ENCODE measurements around the gene WDFY4. TPM values are rescaled to one million over a fixed set of nuclear protein-coding genes. Genes with fewer than 3 reads are reported as not detected.

WDFY4 gene
- total RNA-seq, 1 experiment from 2014 or later: not detected

DNA sequence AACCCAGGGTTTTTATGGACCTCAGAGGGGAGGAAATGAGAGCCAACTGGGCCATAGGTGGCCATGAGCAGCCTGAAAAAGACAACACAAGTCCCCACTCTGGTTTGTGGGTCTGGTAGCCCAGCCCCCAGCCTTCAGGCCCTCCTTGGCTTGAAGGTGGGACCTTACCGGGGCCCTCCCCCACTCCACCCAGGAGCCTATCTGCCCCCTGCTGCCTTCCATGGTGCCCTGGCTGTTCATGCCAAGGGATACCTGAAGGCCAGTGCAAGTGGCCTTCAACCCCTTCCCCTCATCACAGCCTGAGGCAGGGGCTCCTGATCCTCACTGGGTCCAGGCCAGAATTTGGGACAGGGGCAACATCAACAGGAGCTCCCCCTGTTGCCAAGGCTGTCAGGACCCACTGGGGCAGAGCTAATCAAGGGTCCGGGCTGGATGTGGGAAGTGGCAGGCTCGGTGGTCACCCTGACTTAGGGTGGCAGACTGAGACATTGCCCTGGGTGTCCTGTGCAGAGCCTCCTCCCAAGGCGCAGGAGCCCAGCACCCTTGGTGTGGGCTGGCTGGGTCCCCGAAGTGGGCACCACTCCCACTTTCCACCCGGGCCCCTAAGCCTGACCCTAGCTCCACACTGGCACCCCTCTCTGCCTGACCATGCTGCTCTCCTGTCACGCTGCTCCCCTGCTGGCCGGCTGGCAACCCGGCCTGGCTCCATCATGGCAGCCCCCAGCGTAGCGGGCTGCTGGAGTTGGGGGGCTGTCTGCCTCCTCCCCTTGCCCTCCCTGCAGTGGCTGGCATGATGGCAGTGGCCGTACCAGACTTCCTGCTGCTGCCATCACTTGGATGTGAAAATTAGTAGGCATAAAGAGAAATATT lies 6.4 kb downstream of the WDFY4 start:
- ChIA-PET CTCF (no interaction called here), POLR2A (ENCODE audit: unreplicated experiment) (no interaction called here)
- DNase-seq: no peak
- H3K4me3 ChIP-seq: no peak overlapping the region
- H3K79me2 ChIP-seq (ENCODE audit: low read depth): no peaks in the 10 kb centered on the region
- H3K27ac ChIP-seq: no peak overlapping the region
- H4K20me1 ChIP-seq (ENCODE audit: insufficient read depth): no peaks in the 10 kb centered on the region
- TF ChIP-seq EZH2 (IDR thresholded peaks at IDR 0.05; ENCODE audit: low read depth) (no peak), CTCF (conservative IDR thresholded peaks at IDR 0.05) (no peak)
- H3K4me2 ChIP-seq: no peak overlapping the region
- no peaks in the 10 kb centered on the region for H3K36me3 ChIP-seq (ENCODE audit: low read depth)
- no peaks in the 10 kb centered on the region for H3K9me3 ChIP-seq (ENCODE audit: insufficient read depth, low read depth)
- no peak overlapping the region for H2AFZ ChIP-seq
- H3K4me1 ChIP-seq (replicated peaks; ENCODE audit: insufficient read depth): no peaks in the 10 kb centered on the region
- H3K9me2 ChIP-seq (ENCODE audit: insufficient read depth): no peaks in the 10 kb centered on the region
- no TSS peak for BruUV-seq (replicated peaks)
- intact Hi-C loops (cut with micrococcal nuclease; ENCODE audit: unreplicated experiment): no loop called here
- H3F3A ChIP-seq (ENCODE audit: insufficient read depth, low read depth): no peaks in the 10 kb centered on the region
- peaks cover 72% of the 10 kb centered on the region for H3K27me3 ChIP-seq (ENCODE audit: insufficient read depth, low read depth)

DNA sequence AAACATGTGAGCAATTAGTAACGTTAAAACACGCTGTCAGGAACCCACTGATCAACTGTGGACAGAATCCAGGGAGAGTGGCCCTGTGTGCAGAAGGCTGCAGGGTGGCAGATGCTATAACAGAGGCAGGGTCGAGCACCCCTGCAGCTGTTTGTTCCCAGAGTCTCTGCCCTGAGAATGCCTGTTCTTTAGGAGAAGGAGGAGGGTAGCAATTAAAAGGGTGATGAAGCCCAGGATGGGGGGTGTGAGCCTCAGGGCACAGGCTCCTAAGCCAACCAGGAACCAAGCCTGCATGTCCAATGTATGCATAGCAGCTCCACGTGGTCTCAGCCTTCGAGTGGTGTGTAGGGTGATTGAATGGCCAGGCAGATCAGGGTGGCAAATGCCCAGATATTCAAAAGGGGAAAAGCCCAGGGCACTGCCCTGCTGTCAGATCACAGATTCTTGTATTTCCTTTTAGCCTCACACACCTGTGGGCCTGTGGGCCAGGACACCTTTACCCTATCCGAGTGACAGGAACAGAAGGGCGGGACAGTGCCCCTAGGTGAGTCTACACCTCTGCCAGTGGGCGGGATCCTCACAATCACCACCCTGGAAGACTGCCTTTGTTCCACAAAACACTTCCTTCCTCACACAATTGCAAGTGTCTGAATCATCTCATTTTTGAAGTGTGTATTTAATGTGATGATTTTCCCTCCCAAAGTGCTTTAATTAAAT lies 7.3 kb downstream of the WDFY4 start:
- intact Hi-C loops (cut with micrococcal nuclease; ENCODE audit: unreplicated experiment): no loop called here
- Histone ChIP-seq H3K4me1 (replicated peaks; ENCODE audit: insufficient read depth) (no peaks in the 10 kb centered on the region), H3K4me2 (no peak overlapping the region), H3K9me3 (ENCODE audit: insufficient read depth, low read depth) (no peaks in the 10 kb centered on the region), H3K4me3 (no peak overlapping the region), H2AFZ (no peak overlapping the region), H3K27me3 (ENCODE audit: insufficient read depth, low read depth) (peaks cover 72% of the 10 kb centered on the region), H3F3A (ENCODE audit: insufficient read depth, low read depth) (no peaks in the 10 kb centered on the region), H3K36me3 (ENCODE audit: low read depth) (no peaks in the 10 kb centered on the region), H3K27ac (no peak overlapping the region), H3K79me2 (ENCODE audit: low read depth) (no peaks in the 10 kb centered on the region), H3K9me2 (ENCODE audit: insufficient read depth) (no peaks in the 10 kb centered on the region), H4K20me1 (ENCODE audit: insufficient read depth) (no peaks in the 10 kb centered on the region)
- no TSS peak for BruUV-seq (replicated peaks)
- no peak for DNase-seq
- POLR2A ChIA-PET (ENCODE audit: unreplicated experiment): no interaction called here
- CTCF ChIA-PET: no interaction called here
- TF ChIP-seq EZH2 (IDR thresholded peaks at IDR 0.05; ENCODE audit: low read depth) (no peak), CTCF (conservative IDR thresholded peaks at IDR 0.05) (no peak)

DNA sequence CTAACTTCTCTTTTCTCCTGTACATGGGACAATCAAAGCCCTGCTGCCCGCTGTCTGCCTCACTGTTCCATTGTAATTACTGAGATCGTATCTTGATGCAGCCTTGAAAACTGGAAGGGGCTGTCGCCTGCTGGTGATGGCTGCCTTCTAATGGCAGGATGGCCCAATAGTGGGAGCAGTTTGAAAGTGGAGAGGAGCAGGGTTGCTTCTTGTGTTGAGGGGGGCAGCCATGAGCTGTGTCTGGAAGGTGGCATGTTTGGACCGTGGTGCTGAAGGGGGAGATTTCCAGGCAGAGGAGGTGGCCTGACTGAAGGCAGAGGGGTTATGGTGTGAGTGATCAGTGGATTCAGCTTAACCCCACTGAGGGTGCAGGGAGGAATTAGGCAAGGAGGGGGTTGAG lies 8.1 kb downstream of the WDFY4 start:
- Histone ChIP-seq H3F3A (ENCODE audit: insufficient read depth, low read depth) (no peaks in the 10 kb centered on the region), H3K4me3 (no peak overlapping the region), H3K9me2 (ENCODE audit: insufficient read depth) (no peaks in the 10 kb centered on the region), H3K4me1 (replicated peaks; ENCODE audit: insufficient read depth) (no peaks in the 10 kb centered on the region), H3K79me2 (ENCODE audit: low read depth) (no peaks in the 10 kb centered on the region), H3K4me2 (no peak overlapping the region), H2AFZ (no peak overlapping the region), H3K27ac (no peak overlapping the region), H4K20me1 (ENCODE audit: insufficient read depth) (no peaks in the 10 kb centered on the region), H3K9me3 (ENCODE audit: insufficient read depth, low read depth) (no peaks in the 10 kb centered on the region), H3K27me3 (ENCODE audit: insufficient read depth, low read depth) (peaks cover 77% of the 10 kb centered on the region), H3K36me3 (ENCODE audit: low read depth) (no peaks in the 10 kb centered on the region)
- intact Hi-C loops (cut with micrococcal nuclease; ENCODE audit: unreplicated experiment): no loop called here
- TF ChIP-seq CTCF (conservative IDR thresholded peaks at IDR 0.05) (no peak), EZH2 (IDR thresholded peaks at IDR 0.05; ENCODE audit: low read depth) (no peak)
- ChIA-PET CTCF (no interaction called here), POLR2A (ENCODE audit: unreplicated experiment) (no interaction called here)
- no peak for DNase-seq
- no TSS peak for BruUV-seq (replicated peaks)

All from PC-9 (cell line).